ENCODE data around the gene TMEM171.

Gene TMEM171

DNA sequence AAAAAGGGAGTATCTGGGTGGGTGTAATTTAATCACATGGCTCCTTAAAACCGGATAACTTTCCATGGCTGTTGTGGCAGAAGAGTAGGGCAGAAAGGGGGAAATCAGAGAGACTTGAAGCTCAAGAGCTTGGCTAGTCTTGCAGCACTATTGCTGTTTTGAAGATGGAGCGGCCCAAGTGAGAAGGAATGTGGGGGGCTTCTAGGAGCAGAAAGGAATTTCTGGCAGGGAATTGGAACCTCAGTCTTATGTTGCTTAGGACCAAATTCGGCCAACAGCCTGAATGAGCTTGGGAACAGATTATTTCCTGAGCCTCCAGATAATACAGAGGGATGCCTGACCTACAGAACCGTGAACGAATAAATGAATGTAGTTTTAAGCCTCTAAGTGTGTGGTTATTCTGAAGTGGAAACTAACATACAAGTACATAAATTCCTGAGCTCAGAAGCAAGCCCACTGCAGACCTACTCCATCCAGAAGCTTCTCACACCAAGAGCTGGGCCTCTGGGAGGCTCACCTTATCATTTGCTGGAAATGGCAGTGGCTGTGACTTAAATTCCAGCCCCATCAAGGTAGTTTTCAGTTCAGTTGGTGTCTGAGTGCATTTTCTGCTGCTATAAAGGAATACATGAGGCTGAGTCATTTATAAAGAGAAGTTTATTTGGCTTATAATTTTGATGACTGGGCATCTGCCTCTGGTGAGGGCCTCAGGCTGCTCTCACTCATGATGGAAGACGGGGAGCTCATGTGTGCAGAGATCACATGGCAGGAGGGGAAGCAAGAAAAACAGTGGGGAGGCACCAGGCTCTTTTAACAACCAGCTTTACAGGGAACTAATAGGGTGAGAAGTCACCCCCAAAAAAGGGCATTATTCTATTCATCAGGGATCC, 37.3 kb downstream of the TMEM171 start:
- H3K4me1 ChIP-seq (ENCODE audit: low read length), result peaks cover 19% of the 10 kb centered on the region; the same call in 1 of the 2 replicates
- DNase-seq, result no peak
- no peaks in the 10 kb centered on the region for H3K9me3 ChIP-seq (replicated peaks; ENCODE audit: insufficient read depth, low read length)
- no peak overlapping the region for H3K4me2 ChIP-seq (ENCODE audit: low read depth, low read length)
- no peaks in the 10 kb centered on the region for H3K36me3 ChIP-seq (replicated peaks; ENCODE audit: insufficient read depth, low read length)
- H3K27me3 ChIP-seq (replicated peaks; ENCODE audit: insufficient read depth, low read length), result peaks cover 93% of the 10 kb centered on the region
- H3K9ac ChIP-seq (ENCODE audit: low read length), result no peak overlapping the region
- no peak overlapping the region for H2AFZ ChIP-seq (ENCODE audit: low read length)
- no peak overlapping the region for H3K4me3 ChIP-seq (ENCODE audit: low read length)
- no peaks in the 10 kb centered on the region for H3K9me2 ChIP-seq (replicated peaks; ENCODE audit: insufficient read depth, low read length)
- no peak overlapping the region for H3K27ac ChIP-seq (ENCODE audit: low read length)
- no peaks in the 10 kb centered on the region for H3K79me2 ChIP-seq (ENCODE audit: low read length)
- H4K20me1 ChIP-seq (ENCODE audit: insufficient read depth, low read length), result no peaks in the 10 kb centered on the region
- peaks cover 7% of the 10 kb centered on the region for H3F3A ChIP-seq (ENCODE audit: insufficient read depth, low read length)
- TF ChIP-seq EZH2 (optimal IDR thresholded peaks at IDR 0.05; ENCODE audit: low read depth, low read length) (no peak), EZH2phosphoT487 (IDR thresholded peaks at IDR 0.05; ENCODE audit: low read length) (no peak)

DNA sequence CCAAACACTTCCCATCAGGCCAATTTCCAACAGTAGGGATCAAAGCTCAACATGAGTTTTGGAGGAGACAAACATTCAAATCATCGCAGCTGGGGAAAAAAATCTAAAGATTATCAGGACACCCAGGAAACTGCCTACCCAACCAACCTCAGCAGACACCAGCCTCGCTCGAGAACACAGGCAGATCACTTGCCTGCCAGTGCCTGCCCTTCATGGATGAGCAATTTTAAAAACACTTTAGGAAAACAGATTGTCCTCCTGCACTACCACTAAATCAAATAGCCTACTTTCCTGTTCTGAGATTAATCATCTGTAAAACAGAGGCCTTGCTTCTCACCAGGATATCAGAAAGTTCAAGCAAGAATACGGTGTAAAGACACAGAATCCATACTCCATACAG, 37.9 kb downstream of the TMEM171 start:
- H3K27ac ChIP-seq (ENCODE audit: low read length), result no peak overlapping the region
- no peak overlapping the region for H3K4me3 ChIP-seq (ENCODE audit: low read length)
- H3K9me2 ChIP-seq (replicated peaks; ENCODE audit: insufficient read depth, low read length), result no peaks in the 10 kb centered on the region
- no peaks in the 10 kb centered on the region for H4K20me1 ChIP-seq (ENCODE audit: insufficient read depth, low read length)
- H3K36me3 ChIP-seq (replicated peaks; ENCODE audit: insufficient read depth, low read length), result no peaks in the 10 kb centered on the region
- no peak overlapping the region for H3K4me2 ChIP-seq (ENCODE audit: low read depth, low read length)
- peaks cover 92% of the 10 kb centered on the region for H3K27me3 ChIP-seq (replicated peaks; ENCODE audit: insufficient read depth, low read length)
- TF ChIP-seq EZH2phosphoT487 (IDR thresholded peaks at IDR 0.05; ENCODE audit: low read length) (no peak), EZH2 (optimal IDR thresholded peaks at IDR 0.05; ENCODE audit: low read depth, low read length) (no peak)
- TF ChIP-seq, protein P1, sequence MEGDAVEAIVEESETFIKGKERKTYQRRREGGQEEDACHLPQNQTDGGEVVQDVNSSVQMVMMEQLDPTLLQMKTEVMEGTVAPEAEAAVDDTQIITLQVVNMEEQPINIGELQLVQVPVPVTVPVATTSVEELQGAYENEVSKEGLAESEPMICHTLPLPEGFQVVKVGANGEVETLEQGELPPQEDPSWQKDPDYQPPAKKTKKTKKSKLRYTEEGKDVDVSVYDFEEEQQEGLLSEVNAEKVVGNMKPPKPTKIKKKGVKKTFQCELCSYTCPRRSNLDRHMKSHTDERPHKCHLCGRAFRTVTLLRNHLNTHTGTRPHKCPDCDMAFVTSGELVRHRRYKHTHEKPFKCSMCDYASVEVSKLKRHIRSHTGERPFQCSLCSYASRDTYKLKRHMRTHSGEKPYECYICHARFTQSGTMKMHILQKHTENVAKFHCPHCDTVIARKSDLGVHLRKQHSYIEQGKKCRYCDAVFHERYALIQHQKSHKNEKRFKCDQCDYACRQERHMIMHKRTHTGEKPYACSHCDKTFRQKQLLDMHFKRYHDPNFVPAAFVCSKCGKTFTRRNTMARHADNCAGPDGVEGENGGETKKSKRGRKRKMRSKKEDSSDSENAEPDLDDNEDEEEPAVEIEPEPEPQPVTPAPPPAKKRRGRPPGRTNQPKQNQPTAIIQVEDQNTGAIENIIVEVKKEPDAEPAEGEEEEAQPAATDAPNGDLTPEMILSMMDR (IDR thresholded peaks at IDR 0.05; ENCODE audit: low read length), result no peak
- no peaks in the 10 kb centered on the region for H3K79me2 ChIP-seq (ENCODE audit: low read length)
- H2AFZ ChIP-seq (ENCODE audit: low read length), result no peak overlapping the region
- H3K9me3 ChIP-seq (replicated peaks; ENCODE audit: insufficient read depth, low read length), result no peaks in the 10 kb centered on the region
- H3K4me1 ChIP-seq (ENCODE audit: low read length), result peaks cover 19% of the 10 kb centered on the region; the same call in 1 of the 2 replicates
- H3F3A ChIP-seq (ENCODE audit: insufficient read depth, low read length), result peaks cover 7% of the 10 kb centered on the region
- no peak overlapping the region for H3K9ac ChIP-seq (ENCODE audit: low read length)
- DNase-seq, result no peak

DNA sequence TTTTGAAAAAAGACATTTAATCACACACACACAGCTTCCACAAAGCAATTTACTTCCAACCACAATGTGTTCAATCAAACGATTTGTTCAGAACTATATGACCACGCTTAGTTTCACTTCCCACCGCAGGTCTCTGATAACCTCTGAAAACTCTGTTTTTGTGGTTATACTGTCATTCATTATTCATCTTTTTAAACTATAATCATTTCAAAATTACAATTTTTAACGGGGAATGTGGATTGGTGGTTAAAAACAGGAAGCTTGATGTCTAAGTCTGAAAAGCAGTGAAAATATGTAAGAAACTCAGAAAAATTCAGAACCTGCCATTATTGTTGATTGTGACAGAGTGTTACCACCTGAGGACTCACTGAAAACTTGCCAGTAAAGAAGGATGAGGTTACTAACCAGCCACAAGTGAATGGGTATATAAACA, 39.9 kb downstream of the TMEM171 start:
- peaks cover 19% of the 10 kb centered on the region; the same call in 1 of the 2 replicates for H3K4me1 ChIP-seq (ENCODE audit: low read length)
- no peaks in the 10 kb centered on the region for H3K9me3 ChIP-seq (replicated peaks; ENCODE audit: insufficient read depth, low read length)
- H3K4me2 ChIP-seq (ENCODE audit: low read depth, low read length), result 0 out of 2 replicates have a peak overlapping the region, but pooled peaks have one; percentile 7
- peaks cover 7% of the 10 kb centered on the region for H3F3A ChIP-seq (ENCODE audit: insufficient read depth, low read length)
- peaks cover 92% of the 10 kb centered on the region for H3K27me3 ChIP-seq (replicated peaks; ENCODE audit: insufficient read depth, low read length)
- no peaks in the 10 kb centered on the region for H3K36me3 ChIP-seq (replicated peaks; ENCODE audit: insufficient read depth, low read length)
- H3K4me3 ChIP-seq (ENCODE audit: low read length), result no peak overlapping the region
- no peaks in the 10 kb centered on the region for H3K9me2 ChIP-seq (replicated peaks; ENCODE audit: insufficient read depth, low read length)
- H2AFZ ChIP-seq (ENCODE audit: low read length), result no peak overlapping the region
- TF ChIP-seq EZH2phosphoT487 (IDR thresholded peaks at IDR 0.05; ENCODE audit: low read length), result peak; percentile 97
- TF ChIP-seq, protein P1 (IDR thresholded peaks at IDR 0.05; ENCODE audit: low read length), result no peak
- DNase-seq, result peak; percentile 91
- H3K27ac ChIP-seq (ENCODE audit: low read length), result no peak overlapping the region
- H3K9ac ChIP-seq (ENCODE audit: low read length), result no peak overlapping the region
- H4K20me1 ChIP-seq (ENCODE audit: insufficient read depth, low read length), result no peaks in the 10 kb centered on the region
- no peaks in the 10 kb centered on the region for H3K79me2 ChIP-seq (ENCODE audit: low read length)

DNA sequence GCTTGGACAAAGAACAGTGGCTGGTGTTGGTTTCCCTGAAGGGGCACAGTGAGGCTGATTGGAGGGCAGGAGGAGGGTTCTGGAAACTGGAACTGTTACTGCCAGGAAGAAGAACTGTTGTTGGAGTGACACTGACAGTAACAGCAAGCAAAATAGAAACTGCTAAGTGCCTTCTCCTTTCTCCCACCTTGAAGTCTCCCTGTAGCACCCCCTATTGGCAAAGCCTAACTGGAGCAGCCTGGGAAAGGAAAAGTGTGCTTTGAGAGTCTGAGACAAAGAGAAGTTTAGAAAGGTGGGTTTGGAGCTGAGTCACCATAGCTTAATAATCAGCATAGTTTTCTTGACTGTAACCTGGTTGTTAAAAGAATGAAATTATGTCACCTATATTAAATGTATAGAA, 50.1 kb downstream of the TMEM171 start:
- Histone ChIP-seq H3K4me2 (ENCODE audit: low read depth, low read length) (no peak overlapping the region), H2AFZ (ENCODE audit: low read length) (no peak overlapping the region), H3K9me2 (replicated peaks; ENCODE audit: insufficient read depth, low read length) (no peaks in the 10 kb centered on the region), H3F3A (ENCODE audit: insufficient read depth, low read length) (no peaks in the 10 kb centered on the region), H3K9me3 (replicated peaks; ENCODE audit: insufficient read depth, low read length) (no peaks in the 10 kb centered on the region), H3K27ac (ENCODE audit: low read length) (no peak overlapping the region), H3K27me3 (replicated peaks; ENCODE audit: insufficient read depth, low read length) (peaks cover 43% of the 10 kb centered on the region; the same call in 1 of the 2 replicates), H3K79me2 (ENCODE audit: low read length) (no peaks in the 10 kb centered on the region), H3K4me1 (ENCODE audit: low read length) (no peaks in the 10 kb centered on the region), H3K36me3 (replicated peaks; ENCODE audit: insufficient read depth, low read length) (no peaks in the 10 kb centered on the region), H3K9ac (ENCODE audit: low read length) (no peak overlapping the region), H3K4me3 (ENCODE audit: low read length) (no peak overlapping the region), H4K20me1 (ENCODE audit: insufficient read depth, low read length) (no peaks in the 10 kb centered on the region)
- DNase-seq, result no peak
- TF ChIP-seq, protein P1 (IDR thresholded peaks at IDR 0.05; ENCODE audit: low read length), result peak; percentile 62
- no peak for TF ChIP-seq EZH2phosphoT487 (IDR thresholded peaks at IDR 0.05; ENCODE audit: low read length)
- no peak for TF ChIP-seq EZH2 (optimal IDR thresholded peaks at IDR 0.05; ENCODE audit: low read depth, low read length)

All from MM.1S (cell line).